ENCODE data around the gene EIF2S1.
"Not testable (repeated sequence)": the region's sequence is repeated elsewhere in the genome, so short reads cannot be mapped to it uniquely, and the experiment has no call there.

Gene EIF2S1

GRCh38 chr14:67359775-67360469 lies at the start of gene EIF2S1, which contains the start of gene ATP6V1D:
TSS of gene EIF2S1 (plus strand) at chr14:67360328. CDS start at chr14:67364768, 4,440 bp downstream.
TSS of gene ATP6V1D (minus strand) at chr14:67359804. CDS start at chr14:67359698, 106 bp downstream.
- peak; percentile 94 for DNase-seq (ENCODE audit: low spot score)
- TF ChIP-seq CTCF (IDR thresholded peaks at IDR 0.05; ENCODE audit: extremely low read depth, insufficient read depth, missing control alignments): peak; percentile 84
- in situ Hi-C loops (cut with MboI; ENCODE audit: low pct_unique_long_range_greater_than_20kb, low sequenced_read_pairs, unreplicated experiment): no loop called here

GRCh38 chr14:67311868-67312267 lies 48.3 kb upstream of the EIF2S1 start:
- TF ChIP-seq CTCF (IDR thresholded peaks at IDR 0.05; ENCODE audit: extremely low read depth, insufficient read depth, missing control alignments): no peak
- no peak for DNase-seq (ENCODE audit: low spot score)
- in situ Hi-C loops (cut with MboI; ENCODE audit: low pct_unique_long_range_greater_than_20kb, low sequenced_read_pairs, unreplicated experiment): no loop called here

GRCh38 chr14:67313153-67313552 lies 47.0 kb upstream of the EIF2S1 start:
- in situ Hi-C loops (cut with MboI; ENCODE audit: low pct_unique_long_range_greater_than_20kb, low sequenced_read_pairs, unreplicated experiment): no loop called here
- no peak for TF ChIP-seq CTCF (IDR thresholded peaks at IDR 0.05; ENCODE audit: extremely low read depth, insufficient read depth, missing control alignments)
- DNase-seq (ENCODE audit: low spot score): no peak

GRCh38 chr14:67317822-67318221 lies 42.3 kb upstream of the EIF2S1 start:
- in situ Hi-C loops (cut with MboI; ENCODE audit: low pct_unique_long_range_greater_than_20kb, low sequenced_read_pairs, unreplicated experiment): no loop called here
- no peak for TF ChIP-seq CTCF (IDR thresholded peaks at IDR 0.05; ENCODE audit: extremely low read depth, insufficient read depth, missing control alignments)
- no peak for DNase-seq (ENCODE audit: low spot score)

- no peak for DNase-seq (ENCODE audit: low spot score)
- TF ChIP-seq CTCF (IDR thresholded peaks at IDR 0.05; ENCODE audit: extremely low read depth, insufficient read depth, missing control alignments): no peak
- in situ Hi-C loops (cut with MboI; ENCODE audit: low pct_unique_long_range_greater_than_20kb, low sequenced_read_pairs, unreplicated experiment): no loop called here
Measured at GRCh38 chr14:67319142-67319541, 41.0 kb upstream of the EIF2S1 start.

GRCh38 chr14:67329666-67330065 lies 30.5 kb upstream of the EIF2S1 start:
- DNase-seq (ENCODE audit: low spot score): not testable (repeated sequence)

GRCh38 chr14:67331368-67332125 lies 28.6 kb upstream of the EIF2S1 start:
- in situ Hi-C loops (cut with MboI; ENCODE audit: low pct_unique_long_range_greater_than_20kb, low sequenced_read_pairs, unreplicated experiment): no loop called here
- TF ChIP-seq CTCF (IDR thresholded peaks at IDR 0.05; ENCODE audit: extremely low read depth, insufficient read depth, missing control alignments): no peak
- DNase-seq (ENCODE audit: low spot score): no peak

More at GRCh38 chr14:67329666-67330065, 30.5 kb upstream of the EIF2S1 start:
- in situ Hi-C loops (cut with MboI; ENCODE audit: low pct_unique_long_range_greater_than_20kb, low sequenced_read_pairs, unreplicated experiment): not testable (repeated sequence)
